Endothelial cell of umbilical vein (primary cell): ENCODE data around the gene REC8. TPM values are rescaled to one million over a fixed set of nuclear protein-coding genes. Genes with fewer than 3 reads are reported as not detected.

Experiments used
- BruUV-seq: library from RNA; stranded (reverse); fragments of 400-500 nt; replicated peaks from 2 replicates; lab custom pipeline; 2021; lab: Mats Ljungman, UMichigan
- CTCF ChIA-PET: fragments of 300-600, 350-600 bp; sonication (Branson Sonifier 250); formaldehyde crosslinking; loops from one replicate; lab custom pipeline; 2021; ENCODE audit warnings: antibody characterized with exemption, inconsistent platforms; lab: Charles Lee
- POLR2A ChIA-PET: fragments of 300-600, 350-600 bp; sonication (Branson Sonifier 250); formaldehyde crosslinking; loops from one replicate; lab custom pipeline; 2021; ENCODE audit warnings: antibody characterized with exemption, inconsistent platforms; lab: Charles Lee
- DNase-seq: peaks from one replicate; pipeline ENCODE4 v3.0.0-alpha.2; 2011; ENCODE audit warnings: low read depth, low spot score
- FAIRE-seq: peaks from 2 replicates; lab custom pipeline; 2011; peaks lifted over from hg19 to GRCh38; lab: Jason Lieb, UNC
- H2AFZ ChIP-seq: 2 replicates; pipeline ENCODE4 v1.6.0; 2012; ENCODE audit warnings: low read depth, low read length, control low read depth, inconsistent platforms
- H3K27ac ChIP-seq: 2 replicates; pipeline ENCODE4 v1.5.1; 2011; ENCODE audit warnings: low read depth, mild to moderate bottlenecking, control low read depth, low read length, moderate library complexity; ENCODE audit not compliant: insufficient read depth
- H3K27me3 ChIP-seq, 2 experiments: 2 replicates each; pipeline versions ENCODE4 v1.6.0 to v1.6.1; 2011; ENCODE audit warnings: low read length in 2 of 2, mixed read lengths in 1 of 2; ENCODE audit not compliant: control insufficient read depth in 2 of 2, insufficient read depth in 2 of 2
- H3K36me3 ChIP-seq, 2 experiments: 2 replicates in 1 of 2; 3 replicates in 1 of 2; pipeline ENCODE4 v1.5.1; 2011; ENCODE audit warnings: low read length in 2 of 2, mild to moderate bottlenecking in 1 of 2, moderate library complexity in 1 of 2; ENCODE audit not compliant: control insufficient read depth in 2 of 2, insufficient read depth in 2 of 2; ENCODE audit errors: extremely low read depth in 1 of 2
- H3K4me1 ChIP-seq: 3 replicates; pipeline ENCODE4 v1.5.1; 2011; ENCODE audit warnings: mild to moderate bottlenecking, low read length; ENCODE audit not compliant: control insufficient read depth, insufficient read depth; ENCODE audit errors: extremely low read depth
- H3K4me2 ChIP-seq: 2 replicates; pipeline ENCODE4 v1.6.1; 2011; ENCODE audit warnings: low read length, control low read depth, mixed read lengths; ENCODE audit not compliant: insufficient read depth
- H3K4me3 ChIP-seq, 3 experiments: fragments of 200-600 bp in 1 of 3; sonication (generic), shearing (Covaris generic) in 1 of 3; replicated peaks in 1 of 3; 2 replicates each; pipeline ENCODE4 v1.5.1; 2011 to 2016; ENCODE audit warnings: control low read depth in 3 of 3, low read length in 3 of 3, mild to moderate bottlenecking in 2 of 3, inconsistent platforms in 1 of 3, low read depth in 1 of 3, moderate library complexity in 1 of 3; ENCODE audit not compliant: insufficient read depth in 1 of 3
- H3K79me2 ChIP-seq: 2 replicates; pipeline ENCODE4 v1.6.0; 2012; ENCODE audit warnings: low read length, inconsistent platforms; ENCODE audit not compliant: control insufficient read depth, insufficient read depth
- H3K9ac ChIP-seq: replicated peaks from 2 replicates; pipeline ENCODE3; 2011; ENCODE audit warnings: low read length, control low read depth; ENCODE audit not compliant: insufficient read depth; ENCODE audit errors: extremely low read depth
- H3K9me1 ChIP-seq: replicated peaks from 3 replicates; pipeline ENCODE4 v1.6.0; 2011; ENCODE audit warnings: mild to moderate bottlenecking, low read length; ENCODE audit not compliant: control insufficient read depth, insufficient read depth; ENCODE audit errors: extremely low read depth
- H3K9me3 ChIP-seq: replicated peaks from 2 replicates; pipeline ENCODE4 v1.5.1; 2012; ENCODE audit warnings: low read length, inconsistent platforms; ENCODE audit not compliant: control insufficient read depth, insufficient read depth
- H4K20me1 ChIP-seq: replicated peaks from 2 replicates; pipeline ENCODE3; 2011; ENCODE audit warnings: mild to moderate bottlenecking, low read length; ENCODE audit not compliant: control insufficient read depth, insufficient read depth; ENCODE audit errors: extremely low read depth
- EZH2 ChIP-seq: IDR thresholded peaks from 2 replicates; pipeline ENCODE4 v1.6.1; 2012; ENCODE audit warnings: borderline replicate concordance, low read depth, mild to moderate bottlenecking, moderate library complexity, low read length, inconsistent platforms; ENCODE audit not compliant: severe bottlenecking
- FOS ChIP-seq: IDR thresholded peaks from 2 replicates; pipeline ENCODE4 v1.6.1; 2011; ENCODE audit warnings: mild to moderate bottlenecking, low read length, moderate library complexity, borderline replicate concordance; ENCODE audit not compliant: insufficient read depth
- GATA2 ChIP-seq: IDR thresholded peaks from 2 replicates; pipeline ENCODE4 v1.7.0; 2011; ENCODE audit warnings: low read depth, mild to moderate bottlenecking, moderate library complexity, mixed read lengths, low read length; ENCODE audit not compliant: insufficient read length, insufficient read depth
- JUN ChIP-seq: IDR thresholded peaks from 2 replicates; pipeline ENCODE4 v1.6.1; 2011; ENCODE audit warnings: borderline replicate concordance, low read depth; ENCODE audit not compliant: insufficient read length, insufficient read depth
- MYC ChIP-seq: IDR thresholded peaks from one replicate; pipeline ENCODE4 v1.6.1; 2011; ENCODE audit warnings: mild to moderate bottlenecking, low read depth, low read length
- POLR2A ChIP-seq: IDR thresholded peaks from 2 replicates; pipeline ENCODE4 v1.6.1; 2012; ENCODE audit warnings: low read depth, mild to moderate bottlenecking, control low read depth, low read length
- POLR2AphosphoS5 ChIP-seq: IDR thresholded peaks from 2 replicates; pipeline ENCODE4 v1.6.1; 2012; ENCODE audit warnings: low read depth, mild to moderate bottlenecking, control low read depth, low read length, moderate library complexity; ENCODE audit not compliant: insufficient read depth
- dilution Hi-C: fragments of 300-500 bp; cut with MboI; formaldehyde crosslinking; loops from one replicate; pipeline ENCODE4 v1.15.0; 2019; ENCODE audit warnings: low sequenced_read_pairs; ENCODE audit not compliant: extremely low pct_ligation_motif_present
- intact Hi-C: fragments of 100-400 bp; cut with micrococcal nuclease; formaldehyde crosslinking; loops from one replicate; pipeline ENCODE4 v1.10.0; 2022
- polyA plus RNA-seq, 4 experiments: library from polyadenylated mRNA; depleted of rRNA in 3 of 4; stranded (reverse) in 3 of 4; unstranded in 1 of 4; fragments of >200 nt; gene quantifications; 2 replicates each; pipeline versions ENCODE4 v1.2.1 to v1.2.3, GENCODE V29; 2011 to 2012; ENCODE audit warnings: missing spikeins in 1 of 4
- total RNA-seq: library from RNA; stranded (reverse); gene quantifications from 2 replicates; pipeline ENCODE4 v1.2.3, GENCODE V29; 2021
- TF ChIP-seq, protein P1 (sequence below): IDR thresholded peaks from 2 replicates; pipeline ENCODE4 v1.6.1; 2011; ENCODE audit not compliant: insufficient read depth, insufficient read length
- TF ChIP-seq, protein P2 (sequence below), 2 donors: IDR thresholded peaks; 1 replicate in 1 of 2; 2 replicates in 1 of 2; pipeline ENCODE4 v1.5.1; 2011; ENCODE audit warnings: low read length in 2 of 2, mild to moderate bottlenecking in 2 of 2, moderate library complexity in 2 of 2, control low read depth in 1 of 2, inconsistent platforms in 1 of 2, low read depth in 1 of 2; ENCODE audit not compliant: insufficient read depth in 1 of 2; ENCODE audit errors: extremely low read depth in 1 of 2

Gene REC8
- total and polyA plus RNA-seq, 2 donors (not counting 3 experiments of a cell fraction or from before 2014, with no cell fraction given): 12.5 to 33.6 TPM

DNA sequence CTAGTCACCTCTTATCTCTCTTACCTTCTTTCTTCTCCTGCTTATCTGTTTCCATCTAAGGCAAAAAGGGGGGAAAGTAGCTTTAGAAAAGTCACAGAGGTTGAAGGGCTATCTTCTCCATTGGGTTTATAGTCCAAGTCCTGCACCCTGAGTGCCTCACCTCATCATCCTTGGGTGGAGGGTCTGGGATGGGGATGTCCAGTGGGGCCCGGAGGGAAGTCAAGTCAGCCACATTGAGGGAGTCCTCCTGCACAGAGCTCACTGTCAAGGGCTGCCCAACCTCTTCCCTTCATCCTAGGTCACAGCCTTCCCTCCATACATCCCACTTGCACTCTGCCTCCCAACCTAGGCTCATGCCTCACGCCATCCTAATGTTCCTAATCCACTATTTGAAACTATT, 26.7 kb upstream of the REC8 start:
- H3K9ac ChIP-seq: no peak overlapping the region

More for the DNA sequence above, 26.7 kb upstream of the REC8 start:
- intact Hi-C loops (loop anchor here (5.0 kb wide), 3 partner anchors 152 to 287 kb away; partner anchors contain the start of genes DHRS1, NFATC4 and NOP9), dilution Hi-C loops (no loop called here)
- CTCF ChIA-PET: interaction anchor here (2.7 to 3.1 kb wide), 2 partner anchors 9 to 36 kb away, joined by 14 read pairs; partner anchors contain the start of gene PSME1
- no peak overlapping the region for H3K4me3 ChIP-seq
- no peak for FAIRE-seq
- H3K79me2 ChIP-seq: peaks cover 32% of the 10 kb centered on the region
- no TSS peak for BruUV-seq
- H3K27ac ChIP-seq: no peak overlapping the region
- no peak for DNase-seq
- H3K9me3 ChIP-seq: no peaks in the 10 kb centered on the region
- H2AFZ ChIP-seq: no peak overlapping the region
- no peaks in the 10 kb centered on the region for H3K9me1 ChIP-seq
- H3K4me2 ChIP-seq: no peak overlapping the region
- peaks cover 19% of the 10 kb centered on the region for H3K4me1 ChIP-seq
- H3K27me3 ChIP-seq: no peaks in the 10 kb centered on the region
- POLR2A ChIA-PET: interaction anchor here (1.1 kb wide), 1 partner anchor 16 kb away, joined by 6 read pairs; the partner anchor contains the start of gene IRF9
- no peaks in the 10 kb centered on the region for H4K20me1 ChIP-seq
- TF ChIP-seq POLR2AphosphoS5 (no peak), JUN (no peak), FOS (no peak), POLR2A (no peak), MYC (no peak), EZH2 (no peak), GATA2 (no peak)
- TF ChIP-seq, protein P1, sequence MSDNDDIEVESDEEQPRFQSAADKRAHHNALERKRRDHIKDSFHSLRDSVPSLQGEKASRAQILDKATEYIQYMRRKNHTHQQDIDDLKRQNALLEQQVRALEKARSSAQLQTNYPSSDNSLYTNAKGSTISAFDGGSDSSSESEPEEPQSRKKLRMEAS: no peak
- TF ChIP-seq, protein P2, sequence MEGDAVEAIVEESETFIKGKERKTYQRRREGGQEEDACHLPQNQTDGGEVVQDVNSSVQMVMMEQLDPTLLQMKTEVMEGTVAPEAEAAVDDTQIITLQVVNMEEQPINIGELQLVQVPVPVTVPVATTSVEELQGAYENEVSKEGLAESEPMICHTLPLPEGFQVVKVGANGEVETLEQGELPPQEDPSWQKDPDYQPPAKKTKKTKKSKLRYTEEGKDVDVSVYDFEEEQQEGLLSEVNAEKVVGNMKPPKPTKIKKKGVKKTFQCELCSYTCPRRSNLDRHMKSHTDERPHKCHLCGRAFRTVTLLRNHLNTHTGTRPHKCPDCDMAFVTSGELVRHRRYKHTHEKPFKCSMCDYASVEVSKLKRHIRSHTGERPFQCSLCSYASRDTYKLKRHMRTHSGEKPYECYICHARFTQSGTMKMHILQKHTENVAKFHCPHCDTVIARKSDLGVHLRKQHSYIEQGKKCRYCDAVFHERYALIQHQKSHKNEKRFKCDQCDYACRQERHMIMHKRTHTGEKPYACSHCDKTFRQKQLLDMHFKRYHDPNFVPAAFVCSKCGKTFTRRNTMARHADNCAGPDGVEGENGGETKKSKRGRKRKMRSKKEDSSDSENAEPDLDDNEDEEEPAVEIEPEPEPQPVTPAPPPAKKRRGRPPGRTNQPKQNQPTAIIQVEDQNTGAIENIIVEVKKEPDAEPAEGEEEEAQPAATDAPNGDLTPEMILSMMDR (IDR thresholded peaks at IDR 0.05; ENCODE audit: extremely low read depth in 1 of 2, insufficient read depth in 1 of 2, low read depth in 1 of 2, low read length in 2 of 2): no peak
- H3K36me3 ChIP-seq: peaks cover 0 to 8% of the 10 kb centered on the region in 2 experiments
